ENCODE data around the gene VWF.
A peak's percentile ranks its signal among the peaks of the same experiment; 100 is the strongest.

The VWF gene

DNA sequence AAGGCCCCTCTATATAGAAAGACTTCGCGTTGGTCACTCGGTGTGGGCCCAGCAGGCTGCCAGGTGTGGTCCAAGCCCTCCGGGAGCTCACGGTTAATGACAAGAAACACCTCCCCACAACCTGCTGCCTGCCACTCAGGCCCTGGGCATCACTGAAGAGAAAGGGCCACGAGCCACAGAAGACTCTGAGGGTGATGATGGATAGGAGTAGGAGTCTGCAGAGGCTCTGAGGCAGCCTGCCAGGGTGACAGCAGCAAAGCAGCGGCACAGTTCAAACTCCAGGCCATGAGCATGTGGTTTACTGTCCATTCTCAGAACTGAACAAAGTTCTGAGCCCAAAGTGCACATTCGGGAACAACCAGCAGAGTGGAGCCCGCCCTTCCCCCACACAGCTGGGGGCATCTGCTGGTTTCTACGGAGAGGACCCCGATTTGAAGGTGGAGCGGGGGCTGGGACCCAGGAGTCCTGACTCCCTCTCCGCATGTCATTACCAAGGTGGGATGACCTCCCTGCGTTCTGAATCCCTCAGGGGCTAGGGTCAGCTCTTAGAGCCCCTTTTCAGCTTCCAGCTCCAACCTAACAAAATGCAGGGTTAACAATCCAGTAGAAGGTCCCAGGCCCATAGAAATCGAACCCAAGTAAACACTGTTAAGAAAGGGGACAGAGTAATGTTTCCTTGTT, 65.8 kb downstream of the VWF start:
- DNase-seq (ENCODE audit: low read depth in 2 of 2) = no peak

GRCh38 chr12:6057700-6058099, 66.8 kb downstream of the VWF start:
- DNase-seq (ENCODE audit: low read depth in 2 of 2) = no peak

DNA sequence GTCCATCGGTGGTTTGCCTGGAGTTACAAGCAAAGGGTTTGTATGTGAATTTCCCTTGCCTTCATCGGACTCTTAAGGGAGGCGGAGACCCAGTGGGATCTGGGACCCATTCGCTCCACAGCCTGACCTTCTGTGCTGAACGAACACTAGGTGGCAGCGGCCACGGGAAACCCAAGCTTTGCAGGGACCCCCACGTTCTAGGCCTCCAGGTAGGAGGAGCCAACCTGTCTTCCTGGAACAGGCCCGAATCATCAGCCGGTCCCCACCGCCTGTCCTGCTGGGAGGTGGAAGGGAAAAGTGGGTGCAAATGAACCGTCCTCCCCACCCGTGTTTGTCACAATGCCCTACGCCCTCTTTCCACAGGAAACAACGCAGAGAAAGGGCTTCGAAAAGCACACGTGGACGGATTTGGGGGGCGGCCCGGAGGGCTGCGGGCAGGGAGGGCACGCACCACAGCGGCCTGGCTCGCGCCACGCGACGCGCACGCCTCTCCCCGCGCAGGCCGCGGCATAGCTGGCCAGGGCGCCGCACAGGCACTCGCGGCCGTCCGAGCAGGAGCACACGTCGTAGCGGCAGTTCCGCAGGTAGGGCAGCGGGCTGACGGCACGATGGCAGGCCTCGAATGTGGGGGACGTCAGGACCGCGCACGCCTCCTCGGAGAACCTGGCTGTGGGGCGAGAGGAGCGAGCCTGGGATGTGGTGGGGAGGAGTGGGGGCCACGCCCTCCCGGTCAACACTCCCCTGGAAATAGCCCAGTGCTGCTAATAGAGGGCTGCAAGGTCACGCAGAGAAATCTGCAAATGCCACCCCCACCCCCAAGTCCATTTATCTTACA, 67.8 kb downstream of the VWF start:
- no peak for DNase-seq (ENCODE audit: low read depth in 2 of 2)

DNA sequence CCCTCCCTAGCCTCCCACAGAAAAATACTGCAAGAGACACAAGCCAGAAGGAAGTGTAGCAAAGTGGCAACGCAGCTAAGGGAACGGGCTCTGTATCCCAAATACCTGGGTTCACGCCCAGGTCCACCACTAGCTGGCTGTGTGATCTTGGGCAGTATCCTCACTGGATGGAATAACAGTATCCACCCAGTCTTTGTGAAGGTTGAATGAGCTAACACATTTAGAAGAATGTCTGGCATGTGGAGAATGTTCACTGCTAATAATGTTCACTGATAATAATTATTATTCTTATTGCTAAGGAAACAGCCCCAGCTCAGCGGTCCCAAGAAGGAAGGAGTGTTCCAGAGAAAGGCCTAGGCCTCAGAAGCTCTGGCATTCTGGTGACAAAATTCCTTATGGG, 70.9 kb downstream of the VWF start:
- DNase-seq (ENCODE audit: low read depth in 2 of 2) = no peak

- no peak for DNase-seq (ENCODE audit: low read depth in 2 of 2)
These were observed 71.5 kb downstream of the VWF start for GRCh38 chr12:6052940-6053329.

- DNase-seq (ENCODE audit: low read depth in 2 of 2) = no peak
These were observed 72.1 kb downstream of the VWF start for GRCh38 chr12:6052206-6052939.

DNA sequence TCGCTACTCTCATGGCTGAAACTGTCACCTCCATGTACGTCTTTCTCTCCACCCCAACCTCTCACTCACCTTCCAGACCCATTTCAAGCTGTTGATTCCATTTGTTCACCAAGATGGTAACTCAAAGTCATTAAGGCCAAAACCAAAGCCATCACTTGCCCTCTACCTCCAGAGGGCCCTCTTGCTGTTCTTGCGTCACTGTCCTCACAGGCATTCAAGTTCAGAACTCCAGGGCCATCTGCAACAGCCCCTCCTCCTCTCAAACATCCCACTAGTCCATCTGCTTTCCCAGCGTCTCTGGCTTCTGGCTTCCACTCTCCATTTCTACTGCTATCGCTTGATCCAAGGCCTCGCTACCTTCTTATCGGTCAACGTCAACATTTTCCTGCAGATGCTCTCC, 74.5 kb downstream of the VWF start:
- no peak for DNase-seq (ENCODE audit: low read depth in 2 of 2)

DNA sequence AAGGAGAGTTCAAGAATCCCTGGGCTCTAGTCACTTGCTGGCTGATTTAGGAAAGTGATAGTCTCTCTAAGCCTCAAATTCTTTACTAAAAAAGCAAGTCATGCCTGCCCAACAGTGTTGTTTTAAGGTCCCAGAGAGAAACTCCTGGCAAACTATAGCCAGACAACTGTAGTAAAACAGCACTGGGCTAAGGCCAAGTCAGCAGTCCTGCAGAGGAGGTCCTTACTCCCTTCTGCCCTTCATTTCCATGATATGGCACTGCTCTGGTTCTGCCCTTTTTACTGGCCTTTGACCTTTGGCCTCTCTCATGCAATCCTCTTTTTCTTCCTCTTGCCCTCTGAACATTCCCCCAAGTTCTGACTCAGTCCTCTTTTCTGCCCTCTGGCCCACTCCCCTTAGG, 74.9 kb downstream of the VWF start:
- no peak for DNase-seq (ENCODE audit: low read depth in 2 of 2)

GRCh38 chr12:6047249-6048237, 76.9 kb downstream of the VWF start:
- DNase-seq (ENCODE audit: low read depth in 2 of 2) = no peak

GRCh38 chr12:6046511-6047180, 77.8 kb downstream of the VWF start:
- no peak for DNase-seq (ENCODE audit: low read depth in 2 of 2)

GRCh38 chr12:6045438-6045837, 79.0 kb downstream of the VWF start:
- no peak for DNase-seq (ENCODE audit: low read depth in 2 of 2)

DNA sequence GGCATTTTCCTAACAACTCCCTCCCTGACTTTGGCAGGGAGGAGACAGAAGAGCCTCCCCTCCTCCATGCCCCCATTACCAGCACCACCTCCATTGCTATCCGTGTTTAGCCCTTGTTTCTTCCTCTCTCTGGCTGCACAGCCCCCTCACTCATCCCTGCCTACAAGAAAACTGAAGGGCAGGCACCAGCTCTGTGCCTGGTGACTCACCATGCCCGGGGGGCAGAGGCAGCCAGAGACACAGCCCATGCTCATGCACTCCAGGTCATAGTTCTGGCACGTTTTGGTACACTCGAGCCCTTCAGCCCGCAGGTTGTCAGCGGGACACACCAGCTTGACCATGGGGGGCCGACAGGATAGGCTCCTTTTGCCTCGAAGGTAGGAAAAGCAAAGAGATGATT, 80.4 kb downstream of the VWF start:
- DNase-seq (ENCODE audit: low read depth in 2 of 2) = no peak

DNA sequence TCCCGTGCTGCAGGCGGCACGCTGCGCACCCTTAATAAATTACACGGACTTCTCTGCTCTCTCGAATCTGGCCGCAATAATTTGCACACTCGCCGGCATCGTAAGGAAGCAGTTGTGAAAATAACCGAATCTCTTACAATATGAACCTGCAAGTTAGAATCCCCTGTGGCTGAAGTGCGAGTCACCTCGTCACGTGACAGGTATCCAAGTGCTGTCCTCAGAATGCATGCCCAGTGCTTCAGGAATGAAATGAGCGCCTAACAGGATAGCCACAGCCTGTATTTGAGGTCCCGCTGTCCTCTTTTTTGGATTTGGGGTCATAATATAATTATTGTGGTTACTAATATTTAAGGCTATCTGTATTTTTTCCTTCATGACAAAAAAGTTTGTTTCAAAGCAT, 82.0 kb downstream of the VWF start:
- DNase-seq (ENCODE audit: low read depth in 2 of 2) = no peak

- no peak for DNase-seq (ENCODE audit: low read depth in 2 of 2)
These were observed 82.6 kb downstream of the VWF start for GRCh38 chr12:6041891-6042290.

- DNase-seq (ENCODE audit: low read depth in 2 of 2) = no peak
These were observed 83.7 kb downstream of the VWF start for GRCh38 chr12:6040815-6041214.

GRCh38 chr12:6039894-6040601, 84.4 kb downstream of the VWF start:
- DNase-seq (ENCODE audit: low read depth in 2 of 2) = peak; percentile 33 to 45

- peak in 1 of 2 donors; percentile 28 for DNase-seq (ENCODE audit: low read depth in 2 of 2)
These were observed 86.3 kb downstream of the VWF start for GRCh38 chr12:6038160-6038559.

DNA sequence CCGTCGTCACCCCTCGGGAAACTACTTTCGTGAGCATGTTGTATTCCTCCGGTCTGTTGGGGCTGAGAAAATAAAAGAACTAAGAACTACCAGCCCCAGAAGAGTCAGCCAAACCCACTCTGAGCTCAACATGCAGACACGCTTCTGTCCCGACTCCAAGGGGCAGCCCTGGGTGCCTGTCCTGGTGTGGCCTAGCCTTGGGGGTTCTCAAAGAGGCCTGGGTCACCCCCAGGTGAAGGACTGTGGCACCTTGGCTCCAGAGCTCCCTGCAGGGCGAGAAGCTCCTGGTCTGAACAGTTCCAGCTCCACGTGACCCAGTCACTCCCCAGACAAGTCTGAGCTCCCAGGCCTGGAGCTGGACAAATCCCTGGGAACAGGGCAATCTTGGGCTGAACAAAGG, 87.0 kb downstream of the VWF start:
- DNase-seq (ENCODE audit: low read depth in 2 of 2) = no peak

DNA sequence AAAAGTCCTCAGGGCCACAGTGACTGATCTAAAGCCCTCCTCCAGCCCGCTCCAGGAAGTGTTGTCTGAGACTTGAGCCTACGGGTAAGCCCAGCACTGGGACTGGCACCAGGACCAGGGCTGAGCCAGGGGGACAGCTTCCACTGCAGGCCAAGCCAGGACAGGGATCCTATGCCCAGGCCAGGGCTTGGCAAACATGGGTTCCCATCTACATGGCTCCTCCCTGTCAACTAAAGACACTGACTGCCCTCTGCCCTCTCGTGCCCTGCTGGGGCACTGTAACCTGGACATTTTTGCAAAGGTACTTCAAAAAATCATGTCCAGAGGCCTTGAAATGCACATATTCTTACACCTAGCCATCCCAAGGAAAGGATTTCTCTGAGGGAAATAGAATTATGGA, 88.0 kb downstream of the VWF start:
- DNase-seq (ENCODE audit: low read depth in 2 of 2) = no peak

DNA sequence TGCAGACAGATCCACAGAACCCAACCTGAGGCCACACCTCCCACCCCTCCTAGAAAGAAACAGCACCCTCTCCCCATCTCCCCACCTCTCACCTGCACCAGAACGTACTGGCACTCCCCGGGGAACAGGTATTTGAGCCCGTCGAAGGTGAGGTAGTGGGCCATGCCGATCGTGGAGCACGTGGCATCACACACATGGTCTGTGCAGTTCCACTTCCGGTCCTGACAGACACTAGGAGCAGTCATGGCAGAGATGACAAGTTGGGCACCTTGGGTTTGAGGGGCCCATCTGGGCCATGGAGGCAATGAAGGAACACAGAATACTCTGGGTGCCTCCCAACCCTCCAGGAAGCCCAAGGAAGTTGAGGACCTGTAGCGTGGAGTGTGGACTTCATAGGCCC, 89.9 kb downstream of the VWF start:
- no peak for DNase-seq (ENCODE audit: low read depth in 2 of 2)
